Dedifferentiated amniotic fluid mesenchymal stem cell (primary cell): ENCODE results near the gene ZNF827.
A peak's percentile ranks its signal among the peaks of the same experiment; 100 is the strongest.

ENCODE experiments used
- DNase-seq: peaks from one replicate; pipeline ENCODE4 v3.0.0-alpha.2; 2016; ENCODE audit errors: extremely low spot score

The ZNF827 gene

GRCh38 chr4:145938618-145939440 lies at the start of gene ZNF827:
ZNF827 (minus strand) TSS chr4:145938823; CDS start chr4:145938407, 416 bp downstream.
- DNase-seq = peak; percentile 79

GRCh38 chr4:145984563-145984962 lies 45.9 kb upstream of the ZNF827 start:
- no peak for DNase-seq

GRCh38 chr4:145982791-145983190 lies 44.2 kb upstream of the ZNF827 start:
- no peak for DNase-seq

GRCh38 chr4:145979160-145979559 lies 40.5 kb upstream of the ZNF827 start:
- no peak for DNase-seq

GRCh38 chr4:145976680-145977079 lies 38.1 kb upstream of the ZNF827 start:
- no peak for DNase-seq

- DNase-seq = no peak
These were observed 21.4 kb upstream of the ZNF827 start for GRCh38 chr4:145960012-145960411.

- no peak for DNase-seq
These were observed 18.7 kb upstream of the ZNF827 start for GRCh38 chr4:145957302-145957701.

- no peak for DNase-seq
These were observed 17.8 kb upstream of the ZNF827 start for GRCh38 chr4:145956288-145956890.

GRCh38 chr4:145954924-145955339 lies 16.3 kb upstream of the ZNF827 start:
- DNase-seq = no peak

- DNase-seq = no peak
These were observed 13.3 kb upstream of the ZNF827 start for GRCh38 chr4:145951931-145952330.

GRCh38 chr4:145945431-145946155 lies 7.0 kb upstream of the ZNF827 start:
- DNase-seq = no peak

- DNase-seq = no peak
These were observed 6.3 kb upstream of the ZNF827 start for GRCh38 chr4:145944886-145945285.

- no peak for DNase-seq
These were observed 1.2 kb upstream of the ZNF827 start for GRCh38 chr4:145939856-145940255.

GRCh38 chr4:145939441-145939750 lies 773 bp upstream of the ZNF827 start:
- DNase-seq = no peak

GRCh38 chr4:145937971-145938611 lies 532 bp downstream of the ZNF827 start:
- DNase-seq = no peak

GRCh38 chr4:145936997-145937901 lies 1.4 kb downstream of the ZNF827 start:
- DNase-seq = no peak

- peak; percentile 65 for DNase-seq
These were observed 2.3 kb downstream of the ZNF827 start for GRCh38 chr4:145936142-145936996.

- DNase-seq = no peak
These were observed 3.1 kb downstream of the ZNF827 start for GRCh38 chr4:145935253-145936141.

GRCh38 chr4:145934434-145935047 lies 4.1 kb downstream of the ZNF827 start:
- DNase-seq = no peak
